WTC11 (cell line): ENCODE results near the gene CLSTN2. TPM values are rescaled to one million over a fixed set of nuclear protein-coding genes. Genes with fewer than 3 reads are reported as not detected.

Experiments
- ATAC-seq: fragments of 200-7000 bp; cut with Tn5 transposase; 2 replicates; pipeline ENCODE4 v1.10.0; 2021; ENCODE audit warnings: mild to moderate bottlenecking, moderate library complexity
- CTCF ChIA-PET: fragments of 300-600 bp; sonication (Branson Sonifier 250); formaldehyde crosslinking; loops from one replicate; lab custom pipeline; 2021; ENCODE audit warnings: antibody characterized with exemption; lab: Charles Lee
- POLR2A ChIA-PET: fragments of 350-600 bp; sonication (Branson Sonifier 250); formaldehyde crosslinking; loops from one replicate; lab custom pipeline; 2021; ENCODE audit warnings: antibody characterized with exemption; lab: Charles Lee
- DNase-seq: peaks from one replicate; pipeline ENCODE4 v3.0.0; 2021; ENCODE audit warnings: low spot score
- H3K27ac Mint-ChIP-seq: 2 replicates; pipeline ENCODE4 v1.8.0; 2021; ENCODE audit warnings: mixed read lengths
- H3K27me3 Mint-ChIP-seq: 2 replicates; pipeline ENCODE4 v1.8.0; 2021; ENCODE audit warnings: low read depth, mild to moderate bottlenecking, moderate library complexity, mixed read lengths
- H3K36me3 Mint-ChIP-seq: 2 replicates; pipeline ENCODE4 v1.8.0; 2021; ENCODE audit warnings: mixed read lengths
- H3K4me1 Mint-ChIP-seq: 2 replicates; pipeline ENCODE4 v1.8.0; 2022; ENCODE audit warnings: mixed read lengths
- H3K4me3 Mint-ChIP-seq: 2 replicates; pipeline ENCODE4 v1.8.0; 2021; ENCODE audit warnings: mild to moderate bottlenecking, moderate library complexity, mixed read lengths
- H3K9me3 Mint-ChIP-seq: 2 replicates; pipeline ENCODE4 v1.8.0; 2021; ENCODE audit warnings: mixed read lengths
- ETV6 ChIP-seq: sonication (generic); formaldehyde crosslinking; IDR thresholded peaks from 2 replicates; pipeline ENCODE4 v1.8.1; 2022; ENCODE audit warnings: mild to moderate bottlenecking, missing genetic modification reagents
- FOXJ3 ChIP-seq: sonication (generic); formaldehyde crosslinking; IDR thresholded peaks from 2 replicates; pipeline ENCODE4 v1.9.0; 2021; ENCODE audit warnings: missing genetic modification reagents, mild to moderate bottlenecking, borderline replicate concordance
- GABPB1 ChIP-seq: sonication (generic); formaldehyde crosslinking; IDR thresholded peaks from 2 replicates; pipeline ENCODE4 v1.8.1; 2023; ENCODE audit warnings: mild to moderate bottlenecking, missing genetic modification reagents
- MLX ChIP-seq: sonication (generic); formaldehyde crosslinking; IDR thresholded peaks from 2 replicates; pipeline ENCODE4 v1.8.1; 2023; ENCODE audit warnings: mild to moderate bottlenecking, missing genetic modification reagents, moderate library complexity
- NFATC4 ChIP-seq: fragments of 250-450 bp; sonication (Bioruptor Pico); IDR thresholded peaks from 2 replicates; pipeline ENCODE4 v1.9.0; 2021; ENCODE audit warnings: mild to moderate bottlenecking
- NFE2L1 ChIP-seq: sonication (generic); formaldehyde crosslinking; IDR thresholded peaks from 2 replicates; pipeline ENCODE4 v1.8.1; 2023; ENCODE audit warnings: missing genetic modification reagents
- NFYB ChIP-seq: sonication (generic); formaldehyde crosslinking; conservative IDR thresholded peaks from 2 replicates; pipeline ENCODE4 v1.8.0; 2022; ENCODE audit warnings: low read depth, missing genetic modification reagents
- SOX15 ChIP-seq: fragments of 250-450 bp; sonication (Bioruptor Pico); IDR thresholded peaks from 2 replicates; pipeline ENCODE4 v1.9.0; 2021; ENCODE audit warnings: mild to moderate bottlenecking
- ZNF121 ChIP-seq: sonication (generic); formaldehyde crosslinking; IDR thresholded peaks from 2 replicates; pipeline ENCODE4 v1.8.0; 2023; ENCODE audit warnings: missing genetic modification reagents
- ZNF232 ChIP-seq: sonication (generic); formaldehyde crosslinking; IDR thresholded peaks from 2 replicates; pipeline ENCODE4 v1.8.0; 2022; ENCODE audit warnings: mild to moderate bottlenecking, missing genetic modification reagents
- ZNF423 ChIP-seq: fragments of 250-450 bp; sonication (Bioruptor Pico); IDR thresholded peaks from 2 replicates; pipeline ENCODE4 v2.1.2; 2022; ENCODE audit warnings: mild to moderate bottlenecking, moderate library complexity
- total RNA-seq: library from RNA; stranded (reverse); gene quantifications from 3 replicates; pipeline ENCODE4 v1.2.3, GENCODE V29; 2021
- TF ChIP-seq, protein P1 (sequence below): fragments of 250-450 bp; sonication (Bioruptor Pico); IDR thresholded peaks from 2 replicates; pipeline ENCODE4 v1.9.0; 2021; ENCODE audit warnings: mild to moderate bottlenecking
- TF ChIP-seq, protein P2 (sequence below): sonication (generic); formaldehyde crosslinking; IDR thresholded peaks from 2 replicates; pipeline ENCODE4 v1.8.0; 2022; ENCODE audit warnings: mild to moderate bottlenecking, missing genetic modification reagents
- TF ChIP-seq, protein P3 (sequence below): sonication (generic); formaldehyde crosslinking; conservative IDR thresholded peaks from 2 replicates; pipeline ENCODE4 v1.8.1; 2022; ENCODE audit warnings: mild to moderate bottlenecking, missing genetic modification reagents
- TF ChIP-seq, protein P4 (sequence below): sonication (generic); formaldehyde crosslinking; IDR thresholded peaks from 2 replicates; pipeline ENCODE4 v1.8.0; 2023; ENCODE audit warnings: missing genetic modification reagents
- TF ChIP-seq, protein P5 (sequence below): fragments of 200-600 bp; IDR thresholded peaks from 2 replicates; pipeline ENCODE4 v1.8.0; 2022; ENCODE audit warnings: antibody characterized with exemption

CLSTN2 gene
- total RNA-seq, 1 experiment from 2014 or later: 0.35 TPM

DNA sequence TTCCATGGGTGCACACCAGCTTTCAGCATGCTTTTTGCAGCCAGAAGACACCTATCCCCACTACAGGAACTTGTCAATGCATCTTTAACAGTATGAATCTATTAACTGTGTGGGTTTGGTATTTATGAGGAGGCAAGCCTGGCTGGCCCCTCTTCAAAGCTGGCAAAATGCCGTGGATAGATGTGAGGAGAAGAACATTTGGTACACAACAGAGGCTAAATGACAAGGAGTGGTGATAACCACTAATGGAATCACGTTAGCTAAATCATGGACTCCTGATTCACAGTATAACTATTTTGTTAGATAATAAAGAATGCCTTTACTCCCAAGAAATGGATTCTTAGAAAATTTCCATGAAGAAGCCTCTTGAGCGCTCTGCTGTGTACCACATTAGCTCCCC, 187.2 kb downstream of the CLSTN2 start:
- DNase-seq: no peak
- H3K9me3 Mint-ChIP-seq: peaks cover 10% of the 10 kb centered on the region
- no peaks in the 10 kb centered on the region for H3K36me3 Mint-ChIP-seq
- H3K4me3 Mint-ChIP-seq: no peak overlapping the region
- H3K27ac Mint-ChIP-seq: no peak overlapping the region
- TF ChIP-seq ZNF121 (CRISPR knock-in tag) (no peak), ZNF232 (no peak), ZNF423 (CRISPR knock-in tag) (no peak), MLX (CRISPR knock-in tag) (no peak), GABPB1 (CRISPR knock-in tag) (no peak), NFYB (CRISPR knock-in tag) (no peak), FOXJ3 (no peak)
- TF ChIP-seq, protein P1, sequence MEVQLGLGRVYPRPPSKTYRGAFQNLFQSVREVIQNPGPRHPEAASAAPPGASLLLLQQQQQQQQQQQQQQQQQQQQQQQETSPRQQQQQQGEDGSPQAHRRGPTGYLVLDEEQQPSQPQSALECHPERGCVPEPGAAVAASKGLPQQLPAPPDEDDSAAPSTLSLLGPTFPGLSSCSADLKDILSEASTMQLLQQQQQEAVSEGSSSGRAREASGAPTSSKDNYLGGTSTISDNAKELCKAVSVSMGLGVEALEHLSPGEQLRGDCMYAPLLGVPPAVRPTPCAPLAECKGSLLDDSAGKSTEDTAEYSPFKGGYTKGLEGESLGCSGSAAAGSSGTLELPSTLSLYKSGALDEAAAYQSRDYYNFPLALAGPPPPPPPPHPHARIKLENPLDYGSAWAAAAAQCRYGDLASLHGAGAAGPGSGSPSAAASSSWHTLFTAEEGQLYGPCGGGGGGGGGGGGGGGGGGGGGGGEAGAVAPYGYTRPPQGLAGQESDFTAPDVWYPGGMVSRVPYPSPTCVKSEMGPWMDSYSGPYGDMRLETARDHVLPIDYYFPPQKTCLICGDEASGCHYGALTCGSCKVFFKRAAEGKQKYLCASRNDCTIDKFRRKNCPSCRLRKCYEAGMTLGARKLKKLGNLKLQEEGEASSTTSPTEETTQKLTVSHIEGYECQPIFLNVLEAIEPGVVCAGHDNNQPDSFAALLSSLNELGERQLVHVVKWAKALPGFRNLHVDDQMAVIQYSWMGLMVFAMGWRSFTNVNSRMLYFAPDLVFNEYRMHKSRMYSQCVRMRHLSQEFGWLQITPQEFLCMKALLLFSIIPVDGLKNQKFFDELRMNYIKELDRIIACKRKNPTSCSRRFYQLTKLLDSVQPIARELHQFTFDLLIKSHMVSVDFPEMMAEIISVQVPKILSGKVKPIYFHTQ (CRISPR knock-in tag): no peak
- TF ChIP-seq, protein P2, sequence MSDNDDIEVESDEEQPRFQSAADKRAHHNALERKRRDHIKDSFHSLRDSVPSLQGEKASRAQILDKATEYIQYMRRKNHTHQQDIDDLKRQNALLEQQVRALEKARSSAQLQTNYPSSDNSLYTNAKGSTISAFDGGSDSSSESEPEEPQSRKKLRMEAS (CRISPR knock-in tag): no peak
- TF ChIP-seq, protein P3, sequence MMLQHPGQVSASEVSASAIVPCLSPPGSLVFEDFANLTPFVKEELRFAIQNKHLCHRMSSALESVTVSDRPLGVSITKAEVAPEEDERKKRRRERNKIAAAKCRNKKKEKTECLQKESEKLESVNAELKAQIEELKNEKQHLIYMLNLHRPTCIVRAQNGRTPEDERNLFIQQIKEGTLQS: no peak
- TF ChIP-seq, all 79 proteins: peak for 0
- peaks cover under 1% of the 10 kb centered on the region for H3K4me1 Mint-ChIP-seq
- H3K27me3 Mint-ChIP-seq: no peaks in the 10 kb centered on the region
- ATAC-seq: no peak
- ChIA-PET POLR2A (no interaction called here), CTCF (no interaction called here)

DNA sequence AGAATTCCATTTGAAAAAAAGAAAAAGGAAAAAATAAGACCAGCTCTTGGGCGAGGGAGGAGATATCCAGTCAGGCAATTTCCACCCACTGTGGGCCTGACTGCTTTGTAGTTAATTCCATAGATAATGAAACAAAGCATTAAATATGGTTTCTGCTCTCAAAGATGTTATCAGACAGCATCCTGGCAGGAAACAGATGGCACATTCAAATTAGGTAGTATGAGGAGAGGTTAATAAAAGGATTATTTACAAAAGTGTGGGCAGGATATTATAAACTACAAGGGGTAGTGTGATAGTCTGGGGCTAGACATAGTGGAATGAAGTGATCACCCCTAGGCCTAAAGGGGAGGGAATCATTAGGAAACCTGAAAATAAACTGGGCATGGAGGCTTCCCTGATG, 193.2 kb downstream of the CLSTN2 start:
- Mint-ChIP-seq H3K27ac (no peak overlapping the region), H3K4me3 (no peak overlapping the region), H3K4me1 (peaks cover 16% of the 10 kb centered on the region), H3K36me3 (no peaks in the 10 kb centered on the region), H3K27me3 (no peaks in the 10 kb centered on the region; the same call in 1 of the 2 replicates), H3K9me3 (no peaks in the 10 kb centered on the region)
- DNase-seq (no peak), ATAC-seq (no peak)
- TF ChIP-seq, protein P4, sequence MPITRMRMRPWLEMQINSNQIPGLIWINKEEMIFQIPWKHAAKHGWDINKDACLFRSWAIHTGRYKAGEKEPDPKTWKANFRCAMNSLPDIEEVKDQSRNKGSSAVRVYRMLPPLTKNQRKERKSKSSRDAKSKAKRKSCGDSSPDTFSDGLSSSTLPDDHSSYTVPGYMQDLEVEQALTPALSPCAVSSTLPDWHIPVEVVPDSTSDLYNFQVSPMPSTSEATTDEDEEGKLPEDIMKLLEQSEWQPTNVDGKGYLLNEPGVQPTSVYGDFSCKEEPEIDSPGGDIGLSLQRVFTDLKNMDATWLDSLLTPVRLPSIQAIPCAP (CRISPR knock-in tag): no peak
- TF ChIP-seq ETV6 (CRISPR knock-in tag) (no peak), NFATC4 (no peak)
- ChIA-PET CTCF (interaction anchor here (0.6 to 2.4 kb wide), 35 partner anchors 9 to 608 kb away, joined by 3 to 21 read pairs (median 4); no protein-coding TSS in a partner anchor), POLR2A (interaction anchor here (0.6 kb wide), 1 partner anchor 666 kb away, joined by 3 read pairs; no protein-coding TSS in a partner anchor)

- Mint-ChIP-seq H3K9me3 (no peaks in the 10 kb centered on the region), H3K27me3 (no peaks in the 10 kb centered on the region; the same call in 1 of the 2 replicates), H3K4me3 (no peak overlapping the region), H3K27ac (no peak overlapping the region), H3K36me3 (no peaks in the 10 kb centered on the region)
- CTCF ChIA-PET: interaction anchor here (0.6 to 2.4 kb wide), 39 partner anchors 9 to 608 kb away, joined by 3 to 21 read pairs (median 4); no protein-coding TSS in a partner anchor
- TF ChIP-seq, protein P5, sequence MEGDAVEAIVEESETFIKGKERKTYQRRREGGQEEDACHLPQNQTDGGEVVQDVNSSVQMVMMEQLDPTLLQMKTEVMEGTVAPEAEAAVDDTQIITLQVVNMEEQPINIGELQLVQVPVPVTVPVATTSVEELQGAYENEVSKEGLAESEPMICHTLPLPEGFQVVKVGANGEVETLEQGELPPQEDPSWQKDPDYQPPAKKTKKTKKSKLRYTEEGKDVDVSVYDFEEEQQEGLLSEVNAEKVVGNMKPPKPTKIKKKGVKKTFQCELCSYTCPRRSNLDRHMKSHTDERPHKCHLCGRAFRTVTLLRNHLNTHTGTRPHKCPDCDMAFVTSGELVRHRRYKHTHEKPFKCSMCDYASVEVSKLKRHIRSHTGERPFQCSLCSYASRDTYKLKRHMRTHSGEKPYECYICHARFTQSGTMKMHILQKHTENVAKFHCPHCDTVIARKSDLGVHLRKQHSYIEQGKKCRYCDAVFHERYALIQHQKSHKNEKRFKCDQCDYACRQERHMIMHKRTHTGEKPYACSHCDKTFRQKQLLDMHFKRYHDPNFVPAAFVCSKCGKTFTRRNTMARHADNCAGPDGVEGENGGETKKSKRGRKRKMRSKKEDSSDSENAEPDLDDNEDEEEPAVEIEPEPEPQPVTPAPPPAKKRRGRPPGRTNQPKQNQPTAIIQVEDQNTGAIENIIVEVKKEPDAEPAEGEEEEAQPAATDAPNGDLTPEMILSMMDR: peak; percentile 47; the same call in 1 of the 2 replicates
- TF ChIP-seq NFE2L1 (0 out of 2 replicates have a peak, but pooled peaks have one; percentile 14), SOX15 (no peak)
- TF ChIP-seq, all 79 proteins: peak for 2
- POLR2A ChIA-PET: interaction anchor here (0.6 kb wide), 1 partner anchor 666 kb away, joined by 3 read pairs; no protein-coding TSS in a partner anchor
- ATAC-seq (peak; percentile 99), DNase-seq (peak; percentile 80)
- peaks cover 16% of the 10 kb centered on the region for H3K4me1 Mint-ChIP-seq
Observed at GRCh38 chr3:140128631-140129030, 193.6 kb downstream of the CLSTN2 start.
